K562 (cell line): ENCODE results near the gene C9orf153.

Experiments
- EZH2 ChIP-seq: IDR thresholded peaks from 2 replicates; pipeline ENCODE4 v1.6.1; 2012; ENCODE audit warnings: low read depth, mild to moderate bottlenecking, inconsistent platforms, low read length, borderline replicate concordance
- FOXK1 ChIP-seq: sonication (generic); formaldehyde crosslinking; IDR thresholded peaks from 2 replicates; pipeline ENCODE4 v1.8.0; 2022; ENCODE audit warnings: missing genetic modification reagents, mild to moderate bottlenecking, borderline replicate concordance
- POLR2AphosphoS2 ChIP-seq: IDR thresholded peaks from 2 replicates; pipeline ENCODE4 v1.6.1; 2012; ENCODE audit warnings: low read length, improper control_type of control experiment
- SAFB ChIP-seq: fragments of 200-400 bp; formaldehyde crosslinking; IDR thresholded peaks from 2 replicates; pipeline ENCODE4 v1.6.1; 2017; ENCODE audit warnings: low read depth, low read length, borderline replicate concordance
- SMARCE1 ChIP-seq: fragments of 450-650 bp; IDR thresholded peaks from 2 replicates; pipeline ENCODE4 v1.7.1; 2016; ENCODE audit warnings: mild to moderate bottlenecking
- ZBTB1 ChIP-seq: sonication (generic); formaldehyde crosslinking; IDR thresholded peaks from 2 replicates; pipeline ENCODE4 v1.8.1; 2023; ENCODE audit warnings: missing genetic modification reagents, low read depth, mild to moderate bottlenecking, borderline replicate concordance
- ZKSCAN1 ChIP-seq: fragments of 150-350 bp; IDR thresholded peaks from 2 replicates; pipeline ENCODE4 v1.6.1; 2016; ENCODE audit warnings: low read depth, low read length
- ZNF324 ChIP-seq: fragments of 250-450 bp; sonication (Bioruptor Pico); IDR thresholded peaks from 2 replicates; pipeline ENCODE4 v1.4.0; 2020; ENCODE audit warnings: mild to moderate bottlenecking
- ZNF780A ChIP-seq: fragments of 250-450 bp; sonication (Bioruptor Pico); IDR thresholded peaks from 2 replicates; pipeline ENCODE4 v1.5.0; 2021; ENCODE audit warnings: mild to moderate bottlenecking
- ZNF830 ChIP-seq: fragments of 250-450 bp; sonication (Bioruptor Pico); IDR thresholded peaks from 2 replicates; pipeline ENCODE4 v1.5.0; 2021; ENCODE audit warnings: mild to moderate bottlenecking
- TF ChIP-seq, protein P1 (sequence below), 3 experiments: IDR thresholded peaks in 2 of 3; conservative IDR thresholded peaks in 1 of 3; 2 replicates each; pipeline ENCODE4 v1.5.1; 2011 to 2012; ENCODE audit warnings: low read length in 3 of 3, mild to moderate bottlenecking in 3 of 3, control low read depth in 2 of 3, improper control_type of control experiment in 1 of 3, inconsistent platforms in 1 of 3, low read depth in 1 of 3, mixed read lengths in 1 of 3, moderate library complexity in 1 of 3; ENCODE audit not compliant: insufficient read depth in 2 of 3
- TF ChIP-seq, protein P2 (sequence below), 2 experiments: fragments of 450-650 bp in 1 of 2; sonication (generic) in 1 of 2; formaldehyde crosslinking; conservative IDR thresholded peaks; 2 replicates each; pipeline versions ENCODE4 v1.4.0 to v1.8.1; 2020 to 2022; ENCODE audit warnings: mild to moderate bottlenecking in 1 of 2, missing genetic modification reagents in 1 of 2

DNA sequence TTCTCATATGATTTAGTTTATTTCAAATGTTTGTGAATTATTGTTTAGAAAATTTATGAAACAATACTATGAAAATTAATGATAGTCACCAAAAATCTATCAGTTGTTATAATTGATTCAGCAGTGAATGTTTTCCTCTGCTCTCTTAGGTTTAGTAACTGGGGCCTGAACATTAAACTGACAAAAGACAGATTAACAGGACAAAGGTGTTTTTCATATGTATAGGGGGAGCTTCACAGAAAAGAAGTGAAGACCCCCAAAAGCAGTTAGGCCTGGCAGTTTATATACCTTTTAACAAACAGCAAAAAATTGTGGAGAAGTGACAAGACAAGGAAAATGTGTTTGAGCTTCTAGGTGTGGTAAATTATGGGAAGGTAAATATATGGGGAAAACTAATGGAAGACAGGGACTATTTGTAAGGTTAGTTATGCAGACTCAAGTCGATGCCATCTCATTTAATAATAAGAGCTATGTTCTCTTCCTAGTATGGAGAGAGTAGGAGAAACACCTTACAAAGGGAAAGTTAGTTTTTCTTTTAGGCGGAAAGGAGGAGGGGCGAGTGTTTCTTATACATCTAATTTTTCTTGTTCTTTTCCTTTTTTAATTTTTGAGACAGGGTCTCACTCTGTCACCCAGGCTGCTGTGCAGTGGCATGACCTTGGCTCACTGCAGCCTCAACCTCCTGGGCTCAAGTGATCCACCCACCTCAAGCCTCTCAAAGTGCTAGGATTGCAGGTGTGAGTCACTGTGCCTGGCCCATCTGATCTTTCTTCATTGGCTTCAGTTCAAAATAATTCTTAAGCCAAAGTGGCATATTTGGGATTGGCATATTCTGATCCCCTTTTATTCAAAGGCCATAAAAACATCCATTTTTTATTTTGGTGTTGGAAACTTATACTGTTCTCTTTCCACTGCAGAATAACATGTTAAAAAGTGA, 77.8 kb downstream of the C9orf153 start:
- TF ChIP-seq, protein P1, sequence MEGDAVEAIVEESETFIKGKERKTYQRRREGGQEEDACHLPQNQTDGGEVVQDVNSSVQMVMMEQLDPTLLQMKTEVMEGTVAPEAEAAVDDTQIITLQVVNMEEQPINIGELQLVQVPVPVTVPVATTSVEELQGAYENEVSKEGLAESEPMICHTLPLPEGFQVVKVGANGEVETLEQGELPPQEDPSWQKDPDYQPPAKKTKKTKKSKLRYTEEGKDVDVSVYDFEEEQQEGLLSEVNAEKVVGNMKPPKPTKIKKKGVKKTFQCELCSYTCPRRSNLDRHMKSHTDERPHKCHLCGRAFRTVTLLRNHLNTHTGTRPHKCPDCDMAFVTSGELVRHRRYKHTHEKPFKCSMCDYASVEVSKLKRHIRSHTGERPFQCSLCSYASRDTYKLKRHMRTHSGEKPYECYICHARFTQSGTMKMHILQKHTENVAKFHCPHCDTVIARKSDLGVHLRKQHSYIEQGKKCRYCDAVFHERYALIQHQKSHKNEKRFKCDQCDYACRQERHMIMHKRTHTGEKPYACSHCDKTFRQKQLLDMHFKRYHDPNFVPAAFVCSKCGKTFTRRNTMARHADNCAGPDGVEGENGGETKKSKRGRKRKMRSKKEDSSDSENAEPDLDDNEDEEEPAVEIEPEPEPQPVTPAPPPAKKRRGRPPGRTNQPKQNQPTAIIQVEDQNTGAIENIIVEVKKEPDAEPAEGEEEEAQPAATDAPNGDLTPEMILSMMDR (IDR thresholded peaks at IDR 0.05 in 2 of 3, conservative IDR thresholded peaks at IDR 0.05 in 1 of 3; ENCODE audit: insufficient read depth in 2 of 3, low read depth in 1 of 3, low read length in 3 of 3): no peak
- TF ChIP-seq ZNF830: no peak
- no peak for TF ChIP-seq ZNF780A
- no peak for TF ChIP-seq ZNF324 (CRISPR knock-in tag)
- TF ChIP-seq FOXK1 (CRISPR knock-in tag): no peak
- no peak for TF ChIP-seq ZKSCAN1
- TF ChIP-seq, protein P2, sequence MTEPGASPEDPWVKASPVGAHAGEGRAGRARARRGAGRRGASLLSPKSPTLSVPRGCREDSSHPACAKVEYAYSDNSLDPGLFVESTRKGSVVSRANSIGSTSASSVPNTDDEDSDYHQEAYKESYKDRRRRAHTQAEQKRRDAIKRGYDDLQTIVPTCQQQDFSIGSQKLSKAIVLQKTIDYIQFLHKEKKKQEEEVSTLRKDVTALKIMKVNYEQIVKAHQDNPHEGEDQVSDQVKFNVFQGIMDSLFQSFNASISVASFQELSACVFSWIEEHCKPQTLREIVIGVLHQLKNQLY (CRISPR knock-in tag; conservative IDR thresholded peaks at IDR 0.05): no peak
- no peak for TF ChIP-seq EZH2
- TF ChIP-seq POLR2AphosphoS2: no peak
- TF ChIP-seq SAFB: no peak
- TF ChIP-seq SMARCE1: no peak
- no peak for TF ChIP-seq ZBTB1
